ENCODE data around the gene FCN3.

GRCh38 chr1:27393641-27394281, 19.1 kb upstream of the FCN3 start:
- TF ChIP-seq CTCF (IDR thresholded peaks at IDR 0.05; ENCODE audit: poor library complexity) (no peak), EZH2phosphoT487 (IDR thresholded peaks at IDR 0.05; ENCODE audit: low read depth, severe bottlenecking, unreplicated experiment) (no peak), EZH2 (IDR thresholded peaks at IDR 0.05; ENCODE audit: borderline replicate concordance) (no peak)

Data from hepatocyte (in vitro differentiated cells).